ENCODE results near the gene GATA3.

- TF ChIP-seq POLR2AphosphoS5 (IDR thresholded peaks at IDR 0.05; ENCODE audit: low read depth, low read length) (no peak), POLR2A (IDR thresholded peaks at IDR 0.05; ENCODE audit: low read depth, low read length) (no peak), TAF1 (IDR thresholded peaks at IDR 0.05; ENCODE audit: low read depth, low read length) (no peak)
These were observed 61.1 kb downstream of the GATA3 start for GRCh38 chr10:8115618-8115980.

All from GM12891 (cell line).